GM10847 (cell line): ENCODE measurements around the gene MIDN.

Experiments used
- POLR2A ChIP-seq: IDR thresholded peaks from 2 replicates; pipeline ENCODE4 v1.6.1; 2011; ENCODE audit not compliant: insufficient read length; ENCODE audit errors: extremely low read depth

Gene MIDN

GRCh38 chr19:1249298-1249989 is 1.1 kb downstream of the MIDN start:
- peak; percentile 61 for TF ChIP-seq POLR2A

GRCh38 chr19:1249990-1250436 is 1.6 kb downstream of the MIDN start:
- peak; percentile 7 for TF ChIP-seq POLR2A

- peak; percentile 13 for TF ChIP-seq POLR2A
Observed at GRCh38 chr19:1250437-1251260, 2.3 kb downstream of the MIDN start.

GRCh38 chr19:1251330-1252220 is 3.2 kb downstream of the MIDN start:
- TF ChIP-seq POLR2A: peak; percentile 10

GRCh38 chr19:1252221-1252820 is 3.9 kb downstream of the MIDN start:
- TF ChIP-seq POLR2A: no peak

GRCh38 chr19:1252821-1253513 is 4.6 kb downstream of the MIDN start:
- TF ChIP-seq POLR2A: no peak

GRCh38 chr19:1253514-1254080 is 5.2 kb downstream of the MIDN start:
- no peak for TF ChIP-seq POLR2A

- no peak for TF ChIP-seq POLR2A
Observed at GRCh38 chr19:1254081-1254527, 5.7 kb downstream of the MIDN start.

- TF ChIP-seq POLR2A: no peak
Observed at GRCh38 chr19:1254530-1255185, 6.3 kb downstream of the MIDN start.

GRCh38 chr19:1255186-1256161 is 7.1 kb downstream of the MIDN start:
- TF ChIP-seq POLR2A: no peak

GRCh38 chr19:1256646-1257474 is 8.5 kb downstream of the MIDN start:
- no peak for TF ChIP-seq POLR2A
